AG10803 (cell line): Measurements from ENCODE around the gene CEBPA.
A peak's percentile ranks its signal among the peaks of the same experiment; 100 is the strongest.

Experiments
- DNase-seq: peaks from one replicate; pipeline ENCODE4 v3.0.0; 2010; ENCODE audit warnings: low read depth
- H3K4me3 ChIP-seq: 2 replicates; pipeline ENCODE4 v1.5.1; 2011; ENCODE audit warnings: mild to moderate bottlenecking, low read length, control low read depth
- TF ChIP-seq, protein P1 (sequence below): conservative IDR thresholded peaks from 2 replicates; pipeline ENCODE4 v1.5.1; 2011; ENCODE audit warnings: mild to moderate bottlenecking, low read length, control low read depth, inconsistent platforms

CEBPA gene

DNA sequence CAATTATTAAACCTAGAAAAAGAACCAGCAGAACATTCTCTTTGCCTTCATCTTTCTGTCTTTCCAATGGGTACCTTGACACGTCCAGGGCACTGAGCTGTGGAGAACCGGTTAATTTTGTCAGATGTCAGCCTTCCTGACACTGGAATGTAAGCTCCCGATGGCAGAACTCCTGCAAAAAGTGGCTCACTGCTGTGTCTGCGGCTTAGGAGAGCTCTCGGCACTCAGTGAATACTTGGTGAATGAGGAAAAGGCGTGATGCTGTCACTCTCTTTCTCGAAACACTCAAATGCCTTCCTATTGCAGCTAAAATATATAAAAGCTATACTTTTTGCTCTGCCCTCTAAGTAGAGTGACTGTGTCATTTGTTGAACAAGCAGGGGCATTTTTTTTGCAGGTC is 17.6 kb downstream of the CEBPA start:
- no peak overlapping the region for H3K4me3 ChIP-seq
- TF ChIP-seq, protein P1, sequence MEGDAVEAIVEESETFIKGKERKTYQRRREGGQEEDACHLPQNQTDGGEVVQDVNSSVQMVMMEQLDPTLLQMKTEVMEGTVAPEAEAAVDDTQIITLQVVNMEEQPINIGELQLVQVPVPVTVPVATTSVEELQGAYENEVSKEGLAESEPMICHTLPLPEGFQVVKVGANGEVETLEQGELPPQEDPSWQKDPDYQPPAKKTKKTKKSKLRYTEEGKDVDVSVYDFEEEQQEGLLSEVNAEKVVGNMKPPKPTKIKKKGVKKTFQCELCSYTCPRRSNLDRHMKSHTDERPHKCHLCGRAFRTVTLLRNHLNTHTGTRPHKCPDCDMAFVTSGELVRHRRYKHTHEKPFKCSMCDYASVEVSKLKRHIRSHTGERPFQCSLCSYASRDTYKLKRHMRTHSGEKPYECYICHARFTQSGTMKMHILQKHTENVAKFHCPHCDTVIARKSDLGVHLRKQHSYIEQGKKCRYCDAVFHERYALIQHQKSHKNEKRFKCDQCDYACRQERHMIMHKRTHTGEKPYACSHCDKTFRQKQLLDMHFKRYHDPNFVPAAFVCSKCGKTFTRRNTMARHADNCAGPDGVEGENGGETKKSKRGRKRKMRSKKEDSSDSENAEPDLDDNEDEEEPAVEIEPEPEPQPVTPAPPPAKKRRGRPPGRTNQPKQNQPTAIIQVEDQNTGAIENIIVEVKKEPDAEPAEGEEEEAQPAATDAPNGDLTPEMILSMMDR, result no peak
- no peak for DNase-seq

DNA sequence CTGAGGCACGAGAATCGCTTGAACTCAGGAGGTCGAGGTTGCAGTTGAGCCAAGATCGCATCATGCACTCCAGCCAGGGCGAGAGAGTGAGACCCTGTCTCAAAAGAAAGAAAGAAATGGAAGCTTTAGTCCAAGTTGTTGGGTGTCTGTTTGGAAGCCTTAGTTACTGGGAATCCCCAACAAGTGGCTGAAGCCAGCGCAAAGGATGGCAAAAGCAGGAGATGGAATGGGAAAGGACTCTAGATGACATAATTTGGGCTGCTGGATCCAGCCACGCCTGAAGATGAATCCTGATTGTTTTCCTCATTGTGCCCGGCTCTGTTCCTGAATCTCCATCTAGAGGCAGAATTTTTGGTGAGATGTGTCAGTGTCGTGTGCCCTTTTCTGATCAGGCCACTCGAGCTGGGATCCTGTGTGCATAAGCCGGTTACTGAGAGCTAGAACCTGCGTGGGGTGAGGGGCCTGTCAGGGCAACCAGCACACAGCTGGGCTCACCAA is 18.1 kb downstream of the CEBPA start:
- TF ChIP-seq, protein P1, result no peak
- no peak overlapping the region for H3K4me3 ChIP-seq
- DNase-seq, result no peak

DNA sequence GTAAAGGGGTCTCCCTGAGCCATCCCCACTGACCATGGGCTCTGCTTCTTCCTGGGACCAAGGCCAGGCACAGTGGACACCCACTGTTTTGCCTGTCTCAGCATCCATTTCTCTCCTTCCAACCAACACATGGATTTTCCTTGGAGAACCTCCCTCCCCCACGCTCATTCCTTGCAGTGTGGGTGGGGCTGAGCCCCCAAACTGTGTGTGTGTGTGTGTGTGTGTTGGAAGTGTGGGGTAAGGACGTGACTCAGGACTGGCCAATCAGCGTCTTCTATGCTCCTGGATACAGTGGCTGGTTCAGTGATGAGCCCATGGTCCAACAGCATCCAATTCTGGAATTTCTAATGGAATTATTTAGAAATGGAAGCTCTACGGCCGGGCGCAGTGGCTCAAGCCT is 18.7 kb downstream of the CEBPA start:
- TF ChIP-seq, protein P1, result no peak
- no peak overlapping the region for H3K4me3 ChIP-seq
- no peak for DNase-seq

DNA sequence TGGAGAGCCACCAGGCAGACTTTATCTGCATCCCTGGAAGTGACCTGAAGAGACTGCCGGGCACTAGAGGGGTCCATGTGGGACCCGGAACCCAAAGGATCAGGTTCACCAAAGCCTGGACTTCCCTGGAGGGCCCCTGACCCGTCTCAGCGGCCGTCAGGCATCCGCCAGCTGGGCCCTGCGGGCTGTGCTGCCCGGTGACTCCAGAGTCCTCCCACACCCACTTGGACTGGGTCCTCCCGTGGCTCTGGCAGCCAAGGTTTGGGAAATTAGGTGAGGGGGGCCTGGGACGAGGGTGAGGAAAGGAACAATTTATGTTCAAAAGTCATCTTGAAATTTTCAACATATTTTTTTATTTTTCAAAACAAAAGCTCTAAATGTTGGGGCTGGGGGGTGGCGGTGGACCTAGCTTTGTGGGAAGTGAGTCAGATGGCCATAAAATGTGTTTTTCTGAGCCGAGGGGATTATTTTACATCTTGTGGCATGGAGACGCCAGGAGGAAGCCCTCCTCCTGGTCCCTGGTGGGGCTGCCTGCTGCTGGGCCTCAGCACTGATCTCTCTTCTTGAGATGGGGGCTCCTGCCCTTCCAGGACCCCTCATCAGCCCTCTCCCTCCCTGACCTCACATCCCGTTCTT is 20.2 kb downstream of the CEBPA start:
- TF ChIP-seq, protein P1, result no peak

DNA sequence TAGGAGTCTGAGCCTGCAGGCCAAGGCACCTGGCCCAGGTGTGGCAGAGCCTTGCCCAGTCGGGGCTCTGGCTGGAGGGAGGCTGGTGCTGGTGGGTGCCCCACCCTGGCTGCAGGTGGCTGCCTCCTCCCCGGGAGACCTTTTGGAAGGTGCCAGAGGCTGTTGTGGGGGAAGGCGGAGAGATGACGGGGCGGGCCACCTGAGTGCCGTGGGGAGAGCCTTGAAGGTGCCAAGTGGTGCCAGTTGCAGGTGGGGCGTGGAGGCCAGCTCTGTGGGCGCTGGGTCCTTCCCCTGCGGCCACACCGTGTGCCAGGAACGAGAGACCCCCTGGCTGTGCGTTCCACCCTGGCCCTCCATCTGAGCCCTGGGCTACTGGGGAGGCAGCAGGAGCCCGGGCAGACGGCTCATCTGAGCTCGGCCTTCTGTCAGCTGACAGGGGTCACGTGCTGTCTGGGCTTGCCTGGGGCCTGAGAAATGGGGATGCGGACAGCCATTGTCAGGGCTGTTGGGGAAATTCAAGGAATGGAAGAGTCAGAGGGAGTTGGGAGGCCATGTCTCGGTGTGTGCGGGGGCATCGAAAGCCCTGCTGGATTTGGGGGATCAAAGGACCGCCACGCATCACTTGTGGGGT is 20.9 kb downstream of the CEBPA start:
- TF ChIP-seq, protein P1, result no peak
- no peak for DNase-seq
- H3K4me3 ChIP-seq, result no peak overlapping the region

More for the DNA sequence above, 20.2 kb downstream of the CEBPA start:
- peak; percentile 33 for DNase-seq
- H3K4me3 ChIP-seq, result no peak overlapping the region

DNA sequence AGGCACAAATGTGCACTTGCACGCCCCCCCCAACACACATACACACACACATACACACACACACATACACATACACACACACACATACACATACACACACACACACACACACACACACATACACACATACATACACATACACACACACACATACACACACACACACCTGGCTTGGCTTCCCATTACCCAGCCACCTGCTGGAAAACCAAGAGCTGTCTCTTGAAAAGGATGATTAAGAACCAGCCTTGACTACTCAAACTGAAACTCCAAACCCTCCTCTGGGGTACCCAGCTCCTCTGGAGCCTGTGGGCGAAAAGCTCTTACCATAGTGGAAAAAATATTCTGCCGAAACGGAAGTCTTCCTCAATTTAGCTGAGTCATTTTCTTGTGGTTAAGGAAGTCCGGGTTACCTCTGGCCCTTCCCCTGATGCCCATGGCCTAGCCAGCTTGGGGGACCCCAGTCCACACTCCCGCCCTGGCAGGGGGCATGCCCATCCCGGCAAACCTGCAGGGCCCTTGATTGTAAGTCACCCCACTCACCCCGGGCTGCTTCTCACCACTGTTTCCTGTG is 21.9 kb downstream of the CEBPA start:
- DNase-seq, result no peak
- no peak overlapping the region for H3K4me3 ChIP-seq
- TF ChIP-seq, protein P1, result no peak
